GM12878 (cell line): ENCODE measurements around the gene MTFP1. TPM values are rescaled to one million over a fixed set of nuclear protein-coding genes. Genes with fewer than 3 reads are reported as not detected.
A peak's percentile ranks its signal among the peaks of the same experiment; 100 is the strongest.

ENCODE experiments used
- BMI1 ChIP-seq: fragments of 450-650 bp; IDR thresholded peaks from 2 replicates; pipeline ENCODE4 v1.6.1; 2016; ENCODE audit warnings: mild to moderate bottlenecking, moderate library complexity, borderline replicate concordance
- CBX5 ChIP-seq: sonication (generic); IDR thresholded peaks from 2 replicates; pipeline ENCODE4 v1.6.1; 2016; ENCODE audit warnings: low read depth, moderate library complexity, mild to moderate bottlenecking, inconsistent platforms
- CEBPB ChIP-seq, 2 experiments: fragments of 150-350 bp in 1 of 2; IDR thresholded peaks; 2 replicates each; pipeline ENCODE4 v1.6.1; 2012 to 2014; ENCODE audit warnings: low read depth in 2 of 2, low read length in 2 of 2, borderline replicate concordance in 1 of 2, inconsistent platforms in 1 of 2
- E2F8 ChIP-seq: fragments of 450-650 bp; IDR thresholded peaks from 2 replicates; pipeline ENCODE4 v1.6.1; 2018; ENCODE audit warnings: mild to moderate bottlenecking, low read depth, moderate library complexity; ENCODE audit not compliant: partially characterized antibody
- EGR1 ChIP-seq, 2 experiments: IDR thresholded peaks; 1 replicate in 1 of 2; 2 replicates in 1 of 2; pipeline ENCODE4 v1.6.1; 2011 to 2012; ENCODE audit warnings: low read depth in 2 of 2, low read length in 2 of 2, borderline replicate concordance in 1 of 2, mild to moderate bottlenecking in 1 of 2, moderate library complexity in 1 of 2
- GABPA ChIP-seq: IDR thresholded peaks from 2 replicates; pipeline ENCODE4 v1.6.1; 2014; ENCODE audit warnings: antibody characterized with exemption, low read depth, mild to moderate bottlenecking, inconsistent platforms
- GATAD2B ChIP-seq: fragments of 450-650 bp; conservative IDR thresholded peaks from 2 replicates; pipeline ENCODE4 v1.6.1; 2017; ENCODE audit warnings: low read depth, mild to moderate bottlenecking, moderate library complexity
- LARP7 ChIP-seq: fragments of 450-650 bp; IDR thresholded peaks from 2 replicates; pipeline ENCODE4 v1.6.1; 2017; ENCODE audit warnings: mild to moderate bottlenecking
- NKRF ChIP-seq: fragments of 450-650 bp; conservative IDR thresholded peaks from 2 replicates; pipeline ENCODE4 v1.6.1; 2017; ENCODE audit warnings: mild to moderate bottlenecking, moderate library complexity
- PML ChIP-seq: IDR thresholded peaks from 2 replicates; pipeline ENCODE4 v1.6.1; 2012; ENCODE audit warnings: low read length, inconsistent platforms
- RAD21 ChIP-seq: IDR thresholded peaks from 2 replicates; pipeline ENCODE4 v1.6.1; 2011; ENCODE audit warnings: mild to moderate bottlenecking, low read depth, low read length, moderate library complexity; ENCODE audit not compliant: insufficient read depth
- RBBP5 ChIP-seq: fragments of 200-600 bp; sonication (generic); conservative IDR thresholded peaks from 2 replicates; pipeline ENCODE4 v1.6.1; 2016
- RELB ChIP-seq: fragments of 450-650 bp; IDR thresholded peaks from 2 replicates; pipeline ENCODE4 v1.6.1; 2017; ENCODE audit warnings: low read depth, mild to moderate bottlenecking, moderate library complexity
- SMARCA5 ChIP-seq: fragments of 450-650 bp; IDR thresholded peaks from 2 replicates; pipeline ENCODE4 v1.6.1; 2017; ENCODE audit warnings: mild to moderate bottlenecking
- SMC3 ChIP-seq: IDR thresholded peaks from 2 replicates; pipeline ENCODE4 v1.6.1; 2011; ENCODE audit warnings: low read length, improper control_type of control experiment, borderline replicate concordance
- ZBED1 ChIP-seq: IDR thresholded peaks from 2 replicates; pipeline ENCODE4 v1.6.1; 2016; ENCODE audit warnings: borderline replicate concordance
- ZBTB40 ChIP-seq: fragments of 450-650 bp; IDR thresholded peaks from 2 replicates; pipeline ENCODE4 v1.6.1; 2016; ENCODE audit warnings: mild to moderate bottlenecking, moderate library complexity, borderline replicate concordance
- ZNF217 ChIP-seq: fragments of 450-650 bp; IDR thresholded peaks from 2 replicates; pipeline ENCODE4 v1.6.1; 2017; ENCODE audit warnings: antibody characterized with exemption, mild to moderate bottlenecking
- ZNF384 ChIP-seq: IDR thresholded peaks from 2 replicates; pipeline ENCODE4 v1.6.1; 2012; ENCODE audit warnings: low read depth, mild to moderate bottlenecking, low read length, improper control_type of control experiment, borderline replicate concordance
- polyA plus RNA-seq, 11 experiments: library from polyadenylated mRNA; depleted of rRNA in 4 of 11; unstranded in 6 of 11; stranded (reverse) in 5 of 11; fragments of >200 nt; fragmentation: Nextera tagmentation in 4 of 11; fragmentation: Illumina TruSeq in 1 of 11; extraction: Ambion mirVana in 4 of 11; extraction: Trizol in 1 of 11; gene quantifications; 1 replicate in 1 of 11; 2 replicates in 10 of 11; pipeline versions ENCODE4 v1.2.1 to v1.2.3, GENCODE V29; 2011 to 2016; ENCODE audit warnings: inconsistent platforms in 2 of 11, missing spikeins in 2 of 11, low read depth in 1 of 11
- total RNA-seq, 4 experiments: library from RNA; depleted of rRNA in 3 of 4; stranded (reverse); fragments of >200 nt in 3 of 4; fragmentation: Illumina TruSeq in 1 of 4; extraction: Trizol in 1 of 4; gene quantifications; 2 replicates each; pipeline versions ENCODE4 v1.2.1 to v1.2.3, GENCODE V29; 2013 to 2021

MTFP1 gene
- total and polyA plus RNA-seq, 10 of the 15 experiments (the other 5 are each of a cell fraction or from before 2014, with no cell fraction given): 20.5 to 133 (median 59.8) TPM

GRCh38 chr22:30386960-30387827 lies 38.4 kb upstream of the MTFP1 start, which contains the start of gene RNF215 (continued):
- TF ChIP-seq SMC3: peak; percentile 91
- no peak for TF ChIP-seq GABPA
- TF ChIP-seq PML: no peak
- 0 out of 2 replicates have a peak, but pooled peaks have one; percentile 54 for TF ChIP-seq NKRF
- no peak for TF ChIP-seq ZNF384
- peak; percentile 52; the same call in 1 of the 2 replicates for TF ChIP-seq SMARCA5
- TF ChIP-seq E2F8: no peak
- TF ChIP-seq LARP7: no peak
- no peak for TF ChIP-seq RELB
- peak; percentile 85 for TF ChIP-seq RAD21
- no peak for TF ChIP-seq CBX5
- TF ChIP-seq ZBED1: no peak
- TF ChIP-seq EGR1 (IDR thresholded peaks at IDR 0.05; ENCODE audit: borderline replicate concordance in 1 of 2, low read depth in 2 of 2, low read length in 2 of 2): no peak
- 0 out of 2 replicates have a peak, but pooled peaks have one; percentile 39 for TF ChIP-seq GATAD2B
- no peak for TF ChIP-seq CEBPB (IDR thresholded peaks at IDR 0.05; ENCODE audit: borderline replicate concordance in 1 of 2, low read depth in 2 of 2, low read length in 2 of 2)
- no peak for TF ChIP-seq ZBTB40
- no peak for TF ChIP-seq BMI1
- TF ChIP-seq ZNF217: no peak
- TF ChIP-seq RBBP5: no peak
